Measurements from ENCODE around the gene ARMC9.
"Not testable (repeated sequence)": the region's sequence is repeated elsewhere in the genome, so short reads cannot be mapped to it uniquely, and the experiment has no call there.

Gene ARMC9

GRCh38 chr2:231364061-231364460 lies 165.6 kb downstream of the ARMC9 start:
- DNase-seq (ENCODE audit: low read depth) = no peak

- DNase-seq (ENCODE audit: low read depth) = no peak
Observed at GRCh38 chr2:231364961-231365810, 166.8 kb downstream of the ARMC9 start.

- DNase-seq (ENCODE audit: low read depth) = no peak
Observed at GRCh38 chr2:231367178-231367577, 168.7 kb downstream of the ARMC9 start.

GRCh38 chr2:231369580-231370428 lies 171.4 kb downstream of the ARMC9 start:
- no peak for DNase-seq (ENCODE audit: low read depth)

GRCh38 chr2:231370429-231370748 lies 172.0 kb downstream of the ARMC9 start:
- DNase-seq (ENCODE audit: low read depth) = no peak

GRCh38 chr2:231370749-231371429 lies 172.5 kb downstream of the ARMC9 start:
- no peak for DNase-seq (ENCODE audit: low read depth)

GRCh38 chr2:231371430-231372054 lies 173.1 kb downstream of the ARMC9 start:
- DNase-seq (ENCODE audit: low read depth) = no peak

GRCh38 chr2:231372326-231372725 lies 173.9 kb downstream of the ARMC9 start:
- no peak for DNase-seq (ENCODE audit: low read depth)

- DNase-seq (ENCODE audit: low read depth) = no peak
Observed at GRCh38 chr2:231373184-231373583, 174.8 kb downstream of the ARMC9 start.

- no peak for DNase-seq (ENCODE audit: low read depth)
Observed at GRCh38 chr2:231373786-231374349, 175.4 kb downstream of the ARMC9 start.

GRCh38 chr2:231374771-231375170 lies 176.3 kb downstream of the ARMC9 start:
- no peak for DNase-seq (ENCODE audit: low read depth)

GRCh38 chr2:231375994-231376615 lies 177.7 kb downstream of the ARMC9 start:
- not testable (repeated sequence) for DNase-seq (ENCODE audit: low read depth)

GRCh38 chr2:231376857-231377256 lies 178.4 kb downstream of the ARMC9 start:
- DNase-seq (ENCODE audit: low read depth) = no peak

- no peak for DNase-seq (ENCODE audit: low read depth)
Observed at GRCh38 chr2:231378026-231378722, 179.7 kb downstream of the ARMC9 start.

GRCh38 chr2:231379266-231380215 lies 181.1 kb downstream of the ARMC9 start:
- no peak for DNase-seq (ENCODE audit: low read depth)

- no peak for DNase-seq (ENCODE audit: low read depth)
Observed at GRCh38 chr2:231380307-231380706, 181.9 kb downstream of the ARMC9 start.

GRCh38 chr2:231380991-231381847 lies 182.8 kb downstream of the ARMC9 start:
- no peak for DNase-seq (ENCODE audit: low read depth)

GRCh38 chr2:231382116-231382515 lies 183.7 kb downstream of the ARMC9 start:
- DNase-seq (ENCODE audit: low read depth) = no peak

Data from stimulated activated CD8-positive, alpha-beta memory T cell treated with anti-CD3 and anti-CD28 coated beads, Interleukin-12 subunit alpha, Interleukin-12 subunit beta, amount 100 ng/mL, for 4 hours (primary cell).